GM12878 (cell line): Measurements from ENCODE around the gene HHIPL1. TPM values are rescaled to one million over a fixed set of nuclear protein-coding genes. Genes with fewer than 3 reads are reported as not detected.

ENCODE experiments used
- ATAC-seq: fragments of 200-7000 bp; cut with Tn5 transposase; 3 replicates; pipeline ENCODE4 v1.9.1; 2020; ENCODE audit warnings: mild to moderate bottlenecking, moderate library complexity
- BruUV-seq: library from RNA; stranded (reverse); fragments of 400-500 nt; replicated peaks from 2 replicates; lab custom pipeline; 2021; lab: Mats Ljungman, UMichigan
- CTCF ChIA-PET: fragments of 300-600 bp; sonication (Branson Sonifier 250); formaldehyde crosslinking; extraction: SDS; loops from one replicate; lab custom pipeline; 2021; ENCODE audit warnings: inconsistent platforms; lab: Yijun Ruan, JAX
- POLR2A ChIA-PET: fragments of 350-600 bp; formaldehyde crosslinking; extraction: SDS; loops from one replicate; lab custom pipeline; 2021; ENCODE audit warnings: inconsistent platforms; lab: Charles Lee
- RAD21 ChIA-PET: fragments of 300-600 bp; sonication (Branson Sonifier 250); formaldehyde crosslinking; loops from one replicate; lab custom pipeline; 2023; ENCODE audit warnings: antibody characterized with exemption; ENCODE audit not compliant: unreplicated experiment; lab: Charles Lee
- SMC1A ChIA-PET: fragments of 300-600 bp; sonication (Branson Sonifier 250); formaldehyde crosslinking; loops from one replicate; lab custom pipeline; 2023; ENCODE audit not compliant: unreplicated experiment, uncharacterized antibody; lab: Charles Lee
- DNase-seq: peaks from one replicate; pipeline ENCODE4 v3.0.0-alpha.2; 2011; ENCODE audit warnings: low read depth, low spot score
- FAIRE-seq: peaks from 3 replicates; lab custom pipeline; 2011; peaks lifted over from hg19 to GRCh38; lab: Jason Lieb, UNC
- H2AFZ ChIP-seq: 2 replicates; pipeline ENCODE4 v1.6.0; 2011; ENCODE audit warnings: low read depth, low read length, control low read depth; ENCODE audit not compliant: control insufficient read depth
- H3K27ac ChIP-seq: 2 replicates; pipeline ENCODE4 v1.5.1; 2011; ENCODE audit warnings: control low read depth; ENCODE audit not compliant: control insufficient read depth, insufficient read depth
- H3K27me3 ChIP-seq, 2 experiments: replicated peaks in 1 of 2; 2 replicates each; pipeline versions ENCODE4 v1.6.0 to v1.6.1; 2011; ENCODE audit warnings: low read length in 1 of 2; ENCODE audit not compliant: control insufficient read depth in 2 of 2, insufficient read depth in 2 of 2
- H3K36me3 ChIP-seq, 2 experiments: 2 replicates each; pipeline ENCODE4 v1.5.1; 2011; ENCODE audit warnings: low read length in 1 of 2; ENCODE audit not compliant: control insufficient read depth in 2 of 2, insufficient read depth in 2 of 2
- H3K4me1 ChIP-seq: 2 replicates; pipeline ENCODE4 v1.6.1; 2011; ENCODE audit warnings: mild to moderate bottlenecking, low read length, moderate library complexity, mixed read lengths; ENCODE audit not compliant: control insufficient read depth, insufficient read depth
- H3K4me2 ChIP-seq: 2 replicates; pipeline ENCODE4 v1.6.0; 2011; ENCODE audit warnings: control low read depth; ENCODE audit not compliant: control insufficient read depth, insufficient read depth
- H3K4me3 ChIP-seq: fragments of 200-600 bp; sonication (generic); 2 replicates; pipeline ENCODE4 v1.5.1; 2016
- H3K79me2 ChIP-seq: 2 replicates; pipeline ENCODE4 v1.6.0; 2011; ENCODE audit warnings: low read length; ENCODE audit not compliant: control insufficient read depth, insufficient read depth
- H3K9ac ChIP-seq: 2 replicates; pipeline ENCODE4 v1.8.0; 2011; ENCODE audit warnings: low read length, control low read depth, mixed read lengths; ENCODE audit not compliant: control insufficient read depth, insufficient read depth
- H3K9me3 ChIP-seq: replicated peaks from 3 replicates; pipeline ENCODE4 v1.5.1; 2011; ENCODE audit warnings: mild to moderate bottlenecking, low read length; ENCODE audit not compliant: control insufficient read depth, insufficient read depth
- H4K20me1 ChIP-seq: 2 replicates; pipeline ENCODE4 v1.6.0; 2011; ENCODE audit not compliant: control insufficient read depth, insufficient read depth
- EGR1 ChIP-seq, 2 experiments: IDR thresholded peaks; 1 replicate in 1 of 2; 2 replicates in 1 of 2; pipeline ENCODE4 v1.6.1; 2011 to 2012; ENCODE audit warnings: low read depth in 2 of 2, low read length in 2 of 2, borderline replicate concordance in 1 of 2, mild to moderate bottlenecking in 1 of 2, moderate library complexity in 1 of 2
- EZH2 ChIP-seq: IDR thresholded peaks from 2 replicates; pipeline ENCODE4 v1.6.1; 2012; ENCODE audit warnings: low read depth, mild to moderate bottlenecking, control low read depth, inconsistent platforms, low read length, borderline replicate concordance; ENCODE audit not compliant: control insufficient read depth
- MEF2B ChIP-seq: fragments of 450-650 bp; IDR thresholded peaks from 2 replicates; pipeline ENCODE4 v1.6.1; 2018; ENCODE audit warnings: mild to moderate bottlenecking, moderate library complexity; ENCODE audit not compliant: partially characterized antibody, poor library complexity, severe bottlenecking
- NBN ChIP-seq: fragments of 450-650 bp; IDR thresholded peaks from 2 replicates; pipeline ENCODE4 v1.6.1; 2016
- PBX3 ChIP-seq: IDR thresholded peaks from 2 replicates; pipeline ENCODE4 v1.6.1; 2011; ENCODE audit warnings: mild to moderate bottlenecking, low read depth, low read length, moderate library complexity; ENCODE audit not compliant: insufficient replicate concordance
- SPI1 ChIP-seq: IDR thresholded peaks from 2 replicates; pipeline ENCODE4 v1.6.1; 2011; ENCODE audit warnings: low read depth, mild to moderate bottlenecking, low read length, moderate library complexity, borderline replicate concordance; ENCODE audit not compliant: insufficient read depth
- ZSCAN29 ChIP-seq: fragments of 450-650 bp; IDR thresholded peaks from 2 replicates; pipeline ENCODE4 v1.6.1; 2017; ENCODE audit warnings: mild to moderate bottlenecking, moderate library complexity
- WGBS: methylation state at CpG from one replicate; pipeline ENCODE4 v1.1.6; 2016; ENCODE audit warnings: low lambda C conversion rate; ENCODE audit not compliant: insufficient replicate concordance, insufficient coverage; ENCODE audit errors: missing lambda C conversion rate; 5-methylcytosine and 5-hydroxymethylcytosine counted together
- in situ Hi-C: fragments of 300-500 bp; cut with MboI; formaldehyde crosslinking; loops from 9 replicates; pipeline ENCODE4 v1.14.3; 2018; ENCODE audit warnings: mixed read lengths
- intact Hi-C: fragments of 100-400 bp; cut with micrococcal nuclease; formaldehyde crosslinking; loops from one replicate; pipeline ENCODE4 v1.14.2; 2022; ENCODE audit not compliant: unreplicated experiment
- polyA plus RNA-seq, 11 experiments: library from polyadenylated mRNA; depleted of rRNA in 4 of 11; unstranded in 6 of 11; stranded (reverse) in 5 of 11; fragments of >200 nt; fragmentation: Nextera tagmentation in 4 of 11; fragmentation: Illumina TruSeq in 1 of 11; extraction: Ambion mirVana in 4 of 11; extraction: Trizol in 1 of 11; gene quantifications; 1 replicate in 1 of 11; 2 replicates in 10 of 11; pipeline versions ENCODE4 v1.2.1 to v1.2.3, GENCODE V29; 2011 to 2016; ENCODE audit warnings: inconsistent platforms in 2 of 11, missing spikeins in 2 of 11, low read depth in 1 of 11
- total RNA-seq, 4 experiments: library from RNA; depleted of rRNA in 3 of 4; stranded (reverse); fragments of >200 nt in 3 of 4; fragmentation: Illumina TruSeq in 1 of 4; extraction: Trizol in 1 of 4; gene quantifications; 2 replicates each; pipeline versions ENCODE4 v1.2.1 to v1.2.3, GENCODE V29; 2013 to 2021
- TF ChIP-seq, protein P1 (sequence below), 3 experiments: IDR thresholded peaks in 2 of 3; conservative IDR thresholded peaks in 1 of 3; 2 replicates each; pipeline ENCODE4 v1.5.1; 2011; ENCODE audit warnings: low read depth in 3 of 3, low read length in 3 of 3, mild to moderate bottlenecking in 3 of 3, control low read depth in 2 of 3, moderate library complexity in 2 of 3, inconsistent platforms in 1 of 3, mixed read lengths in 1 of 3; ENCODE audit not compliant: control insufficient read depth in 2 of 3, insufficient read depth in 1 of 3; ENCODE audit errors: extremely low read depth in 1 of 3
- TF ChIP-seq, protein P2 (sequence below): IDR thresholded peaks from 2 replicates; pipeline ENCODE4 v1.6.1; 2011; ENCODE audit warnings: borderline replicate concordance, low read depth, mild to moderate bottlenecking, moderate library complexity, mixed read lengths, low read length; ENCODE audit not compliant: insufficient read depth; ENCODE audit errors: extremely low read length
- TF ChIP-seq, protein P3 (sequence below): fragments of 150-350 bp; IDR thresholded peaks from 2 replicates; pipeline ENCODE4 v1.6.1; 2016; ENCODE audit warnings: low read depth, low read length

The HHIPL1 gene
- total and polyA plus RNA-seq, 10 of the 15 experiments (the other 5 are each of a cell fraction or from before 2014, with no cell fraction given): 0.09 TPM; not detected in 9

GRCh38 chr14:99724939-99725773, 80.2 kb downstream of the HHIPL1 start:
- BruUV-seq: no TSS peak

More at GRCh38 chr14:99724939-99725773, 80.2 kb downstream of the HHIPL1 start:
- H3K4me3 ChIP-seq: no peak overlapping the region
- H3K4me1 ChIP-seq: no peaks in the 10 kb centered on the region
- WGBS: 40% methylated on average over 15 of the region's 15 CpGs
- TF ChIP-seq, protein P1, sequence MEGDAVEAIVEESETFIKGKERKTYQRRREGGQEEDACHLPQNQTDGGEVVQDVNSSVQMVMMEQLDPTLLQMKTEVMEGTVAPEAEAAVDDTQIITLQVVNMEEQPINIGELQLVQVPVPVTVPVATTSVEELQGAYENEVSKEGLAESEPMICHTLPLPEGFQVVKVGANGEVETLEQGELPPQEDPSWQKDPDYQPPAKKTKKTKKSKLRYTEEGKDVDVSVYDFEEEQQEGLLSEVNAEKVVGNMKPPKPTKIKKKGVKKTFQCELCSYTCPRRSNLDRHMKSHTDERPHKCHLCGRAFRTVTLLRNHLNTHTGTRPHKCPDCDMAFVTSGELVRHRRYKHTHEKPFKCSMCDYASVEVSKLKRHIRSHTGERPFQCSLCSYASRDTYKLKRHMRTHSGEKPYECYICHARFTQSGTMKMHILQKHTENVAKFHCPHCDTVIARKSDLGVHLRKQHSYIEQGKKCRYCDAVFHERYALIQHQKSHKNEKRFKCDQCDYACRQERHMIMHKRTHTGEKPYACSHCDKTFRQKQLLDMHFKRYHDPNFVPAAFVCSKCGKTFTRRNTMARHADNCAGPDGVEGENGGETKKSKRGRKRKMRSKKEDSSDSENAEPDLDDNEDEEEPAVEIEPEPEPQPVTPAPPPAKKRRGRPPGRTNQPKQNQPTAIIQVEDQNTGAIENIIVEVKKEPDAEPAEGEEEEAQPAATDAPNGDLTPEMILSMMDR (IDR thresholded peaks at IDR 0.05 in 2 of 3, conservative IDR thresholded peaks at IDR 0.05 in 1 of 3; ENCODE audit: control insufficient read depth in 2 of 3, extremely low read depth in 1 of 3, insufficient read depth in 1 of 3, low read depth in 3 of 3, low read length in 3 of 3): no peak
- TF ChIP-seq EZH2 (no peak), MEF2B (no peak), PBX3 (no peak), EGR1 (IDR thresholded peaks at IDR 0.05; ENCODE audit: borderline replicate concordance in 1 of 2, low read depth in 2 of 2, low read length in 2 of 2) (no peak), ZSCAN29 (no peak), SPI1 (no peak), NBN (no peak)
- TF ChIP-seq, protein P2, sequence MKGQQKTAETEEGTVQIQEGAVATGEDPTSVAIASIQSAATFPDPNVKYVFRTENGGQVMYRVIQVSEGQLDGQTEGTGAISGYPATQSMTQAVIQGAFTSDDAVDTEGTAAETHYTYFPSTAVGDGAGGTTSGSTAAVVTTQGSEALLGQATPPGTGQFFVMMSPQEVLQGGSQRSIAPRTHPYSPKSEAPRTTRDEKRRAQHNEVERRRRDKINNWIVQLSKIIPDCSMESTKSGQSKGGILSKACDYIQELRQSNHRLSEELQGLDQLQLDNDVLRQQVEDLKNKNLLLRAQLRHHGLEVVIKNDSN: no peak
- TF ChIP-seq, protein P3, sequence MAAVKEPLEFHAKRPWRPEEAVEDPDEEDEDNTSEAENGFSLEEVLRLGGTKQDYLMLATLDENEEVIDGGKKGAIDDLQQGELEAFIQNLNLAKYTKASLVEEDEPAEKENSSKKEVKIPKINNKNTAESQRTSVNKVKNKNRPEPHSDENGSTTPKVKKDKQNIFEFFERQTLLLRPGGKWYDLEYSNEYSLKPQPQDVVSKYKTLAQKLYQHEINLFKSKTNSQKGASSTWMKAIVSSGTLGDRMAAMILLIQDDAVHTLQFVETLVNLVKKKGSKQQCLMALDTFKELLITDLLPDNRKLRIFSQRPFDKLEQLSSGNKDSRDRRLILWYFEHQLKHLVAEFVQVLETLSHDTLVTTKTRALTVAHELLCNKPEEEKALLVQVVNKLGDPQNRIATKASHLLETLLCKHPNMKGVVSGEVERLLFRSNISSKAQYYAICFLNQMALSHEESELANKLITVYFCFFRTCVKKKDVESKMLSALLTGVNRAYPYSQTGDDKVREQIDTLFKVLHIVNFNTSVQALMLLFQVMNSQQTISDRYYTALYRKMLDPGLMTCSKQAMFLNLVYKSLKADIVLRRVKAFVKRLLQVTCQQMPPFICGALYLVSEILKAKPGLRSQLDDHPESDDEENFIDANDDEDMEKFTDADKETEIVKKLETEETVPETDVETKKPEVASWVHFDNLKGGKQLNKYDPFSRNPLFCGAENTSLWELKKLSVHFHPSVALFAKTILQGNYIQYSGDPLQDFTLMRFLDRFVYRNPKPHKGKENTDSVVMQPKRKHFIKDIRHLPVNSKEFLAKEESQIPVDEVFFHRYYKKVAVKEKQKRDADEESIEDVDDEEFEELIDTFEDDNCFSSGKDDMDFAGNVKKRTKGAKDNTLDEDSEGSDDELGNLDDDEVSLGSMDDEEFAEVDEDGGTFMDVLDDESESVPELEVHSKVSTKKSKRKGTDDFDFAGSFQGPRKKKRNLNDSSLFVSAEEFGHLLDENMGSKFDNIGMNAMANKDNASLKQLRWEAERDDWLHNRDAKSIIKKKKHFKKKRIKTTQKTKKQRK: no peak
- H2AFZ ChIP-seq: no peak overlapping the region
- ChIA-PET POLR2A (no interaction called here), SMC1A (no interaction called here), RAD21 (no interaction called here), CTCF (no interaction called here)
- no peaks in the 10 kb centered on the region for H3K36me3 ChIP-seq
- H3K27me3 ChIP-seq: no peaks in the 10 kb centered on the region; a peak in 2 of 4 replicates
- no peaks in the 10 kb centered on the region for H3K9me3 ChIP-seq
- in situ Hi-C loops: no loop called here
- intact Hi-C loops: no loop called here
- no peaks in the 10 kb centered on the region for H3K79me2 ChIP-seq
- H3K27ac ChIP-seq: no peak overlapping the region
- ATAC-seq (no peak), FAIRE-seq (no peak), DNase-seq (no peak)
- no peak overlapping the region for H3K4me2 ChIP-seq
- H3K9ac ChIP-seq: no peak overlapping the region
- no peaks in the 10 kb centered on the region for H4K20me1 ChIP-seq
